ENCODE results near the gene FAM234B.
"Not testable (repeated sequence)": the region's sequence is repeated elsewhere in the genome, so short reads cannot be mapped to it uniquely, and the experiment has no call there.

The FAM234B gene

DNA sequence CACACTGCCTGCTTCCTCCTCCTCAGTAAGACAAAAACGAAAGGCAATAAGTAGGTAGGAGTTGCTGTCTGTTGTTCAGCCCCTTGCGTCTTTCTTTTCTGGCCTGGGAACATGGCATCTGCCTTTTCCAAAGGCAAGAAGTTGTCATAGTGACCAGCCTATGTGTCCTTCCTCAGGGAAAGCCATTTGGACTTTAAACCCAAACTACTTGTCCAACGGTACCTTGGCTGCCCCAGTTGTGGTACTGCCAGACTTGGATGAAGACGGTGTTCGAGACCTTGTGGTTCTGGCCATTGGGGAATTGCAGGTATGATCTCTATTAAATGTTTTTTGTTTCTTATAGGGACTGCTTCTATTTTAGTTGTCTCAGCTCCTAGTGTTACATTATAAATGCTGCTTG lies 18.5 kb downstream of the FAM234B start:
- H3K4me3 Mint-ChIP-seq: no peak overlapping the region
- no peak overlapping the region for H3K27ac Mint-ChIP-seq
- H3K4me1 Mint-ChIP-seq: peaks cover 0 to 2% of the 10 kb centered on the region in 2 donors
- H3K27me3 Mint-ChIP-seq: no peaks in the 10 kb centered on the region
- ATAC-seq (replicated peaks): no peak
- DNase-seq: no peak
- H3K36me3 Mint-ChIP-seq: peaks cover 33 to 48% of the 10 kb centered on the region in 2 donors
- no peaks in the 10 kb centered on the region for H3K9me3 Mint-ChIP-seq

- Mint-ChIP-seq H3K36me3 (peaks cover 15 to 46% of the 10 kb centered on the region in 2 donors), H3K27ac (no peak overlapping the region), H3K9me3 (no peaks in the 10 kb centered on the region), H3K4me3 (no peak overlapping the region), H3K4me1 (no peaks in the 10 kb centered on the region), H3K27me3 (no peaks in the 10 kb centered on the region)
- DNase-seq (no peak), ATAC-seq (replicated peaks) (no peak)
Measured at GRCh38 chr12:13066014-13066413, 21.8 kb downstream of the FAM234B start.

- ATAC-seq (replicated peaks) (no peak), DNase-seq (no peak)
- Mint-ChIP-seq H3K27me3 (no peaks in the 10 kb centered on the region), H3K9me3 (no peaks in the 10 kb centered on the region), H3K27ac (no peak overlapping the region), H3K36me3 (peaks cover 14 to 46% of the 10 kb centered on the region in 2 donors), H3K4me1 (no peaks in the 10 kb centered on the region), H3K4me3 (no peak overlapping the region)
Measured at GRCh38 chr12:13066459-13066858, 22.3 kb downstream of the FAM234B start.

DNA sequence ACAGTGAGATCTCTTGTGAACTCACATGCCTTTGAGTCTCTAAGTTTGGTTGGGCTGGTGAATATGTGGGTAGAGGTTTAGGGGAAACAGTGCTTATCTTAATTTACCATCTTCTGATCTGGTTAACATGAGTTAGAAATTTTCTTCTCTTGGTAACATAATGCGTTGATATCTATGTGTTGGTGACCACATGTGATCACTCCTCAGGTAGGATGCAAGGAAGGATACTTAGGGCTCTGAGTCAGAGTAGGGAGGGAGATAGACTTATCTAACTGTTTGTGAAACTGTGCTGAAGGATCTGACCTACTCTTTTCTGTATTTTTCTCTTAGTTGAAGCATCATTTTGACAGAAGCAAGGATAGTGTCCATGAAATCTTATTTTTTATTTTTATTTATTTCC lies 23.1 kb downstream of the FAM234B start:
- Mint-ChIP-seq H3K27me3 (no peaks in the 10 kb centered on the region), H3K9me3 (no peaks in the 10 kb centered on the region), H3K4me3 (no peak overlapping the region), H3K36me3 (peaks cover 11 to 41% of the 10 kb centered on the region in 2 donors), H3K4me1 (no peaks in the 10 kb centered on the region), H3K27ac (no peak overlapping the region)
- ATAC-seq (replicated peaks) (no peak), DNase-seq (no peak)

- Mint-ChIP-seq H3K4me1 (no peaks in the 10 kb centered on the region), H3K36me3 (peaks cover 24 to 50% of the 10 kb centered on the region in 2 donors), H3K4me3 (no peak overlapping the region), H3K27ac (no peak overlapping the region), H3K27me3 (no peaks in the 10 kb centered on the region), H3K9me3 (no peaks in the 10 kb centered on the region)
- ATAC-seq (replicated peaks): no peak
- DNase-seq: no peak
Measured at GRCh38 chr12:13069380-13069779, 25.2 kb downstream of the FAM234B start.

DNA sequence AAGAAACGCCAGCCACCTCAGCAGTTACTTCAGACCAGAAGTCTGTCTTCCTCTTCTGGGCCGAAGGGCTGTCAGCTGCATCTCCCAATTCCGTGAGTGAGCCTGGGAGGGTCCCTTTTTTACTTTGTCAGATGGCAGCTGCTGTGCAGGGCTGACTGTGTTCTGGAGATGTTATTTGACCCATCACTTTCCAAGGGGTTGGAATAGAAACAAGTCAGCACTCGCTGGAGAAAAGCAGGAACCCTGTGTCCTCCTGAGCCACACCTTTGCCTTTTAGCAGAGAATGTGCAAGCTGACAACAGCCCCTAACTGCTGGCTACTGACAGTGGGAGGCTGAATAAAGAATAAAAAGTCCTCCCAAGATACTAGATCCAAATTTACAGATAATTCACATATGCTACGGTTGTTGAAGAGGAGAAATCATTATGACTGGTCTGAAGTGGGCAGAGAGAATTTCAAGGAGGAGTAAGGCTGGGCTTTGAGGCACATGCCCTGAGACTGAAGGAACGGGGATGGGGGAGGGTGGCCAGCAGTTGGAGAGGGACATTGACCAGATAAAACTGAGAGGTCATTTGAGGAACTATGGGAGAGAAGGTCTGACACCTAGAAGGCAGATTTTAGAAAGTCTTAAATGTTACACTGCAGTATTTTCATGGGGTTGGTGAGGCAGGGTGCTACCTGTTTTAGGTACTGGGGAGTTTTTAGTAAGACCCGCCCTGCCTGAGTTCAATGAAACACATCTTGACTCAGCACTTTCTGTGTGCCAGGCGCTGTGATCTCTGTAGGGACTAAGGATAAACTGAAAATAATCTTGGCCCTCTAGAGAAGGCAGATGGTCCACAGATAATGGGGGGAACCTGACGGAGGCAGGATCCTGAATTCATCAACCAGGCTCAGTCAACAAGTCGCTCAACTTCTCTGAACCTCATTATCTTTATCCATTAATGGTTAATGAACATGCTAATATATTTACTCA lies 27.4 kb downstream of the FAM234B start:
- no peaks in the 10 kb centered on the region for H3K27me3 Mint-ChIP-seq
- peaks cover 25 to 62% of the 10 kb centered on the region in 2 donors for H3K36me3 Mint-ChIP-seq
- ATAC-seq (replicated peaks) (no peak), DNase-seq (no peak)
- H3K4me1 Mint-ChIP-seq: no peaks in the 10 kb centered on the region
- H3K9me3 Mint-ChIP-seq: no peaks in the 10 kb centered on the region
- H3K27ac Mint-ChIP-seq: no peak overlapping the region
- no peak overlapping the region for H3K4me3 Mint-ChIP-seq

DNA sequence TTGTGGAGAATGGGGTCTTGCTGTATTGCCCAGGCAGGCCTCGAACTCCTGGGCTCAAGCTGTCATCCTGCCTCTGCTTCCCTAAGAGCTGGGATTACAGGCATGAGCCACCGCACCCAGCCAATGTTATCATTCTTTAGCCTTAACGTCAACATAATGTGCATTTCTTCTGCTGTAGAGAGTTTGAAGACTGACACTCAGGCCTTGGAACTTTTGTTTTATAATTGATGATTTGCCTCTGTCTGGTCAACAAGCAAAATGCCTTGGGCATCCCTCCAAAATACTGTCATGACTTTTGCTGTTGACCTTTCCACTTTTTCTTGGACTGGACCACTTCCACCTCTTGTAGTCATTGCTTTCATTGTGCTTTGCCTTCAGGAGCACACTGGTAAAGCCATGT lies 29.0 kb downstream of the FAM234B start:
- Mint-ChIP-seq H3K27ac (no peak overlapping the region), H3K4me3 (no peak overlapping the region), H3K4me1 (no peaks in the 10 kb centered on the region), H3K27me3 (no peaks in the 10 kb centered on the region), H3K9me3 (no peaks in the 10 kb centered on the region), H3K36me3 (peaks cover 22 to 61% of the 10 kb centered on the region in 2 donors)
- DNase-seq (no peak), ATAC-seq (replicated peaks) (no peak)

DNA sequence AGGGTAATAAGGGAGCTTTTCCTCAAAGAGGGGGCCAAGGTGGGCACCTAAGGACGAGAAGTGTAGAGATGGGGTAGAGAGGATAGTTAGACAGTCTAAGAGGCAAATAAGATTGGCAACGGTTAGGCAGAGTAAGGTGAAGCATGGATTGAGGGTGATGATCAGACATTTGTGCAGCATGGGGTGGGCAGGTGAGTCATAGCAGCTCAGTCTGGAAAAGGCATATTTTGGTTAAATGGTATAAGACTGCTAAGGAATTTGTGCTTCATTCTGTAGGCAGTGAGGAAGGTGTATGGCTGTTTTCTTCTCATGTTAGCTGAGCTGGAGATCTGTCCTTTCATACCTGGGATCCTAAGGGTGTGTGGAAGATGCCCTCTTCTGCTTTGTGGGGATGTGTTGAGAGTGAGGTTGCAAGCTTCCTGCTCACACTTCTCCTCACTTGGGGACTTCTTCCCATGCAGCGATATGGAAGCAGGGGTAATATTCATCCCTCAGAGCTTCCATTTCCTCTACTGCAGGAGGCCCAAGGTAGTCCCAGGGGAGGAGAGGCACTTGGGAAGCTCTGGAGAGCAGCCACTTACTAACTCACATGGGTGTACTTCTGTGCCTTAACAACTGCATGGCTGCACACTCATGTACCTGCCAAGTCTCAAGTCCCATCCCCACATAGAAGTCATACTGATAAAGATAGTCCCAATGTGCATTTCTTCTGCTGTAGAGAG lies 30.4 kb downstream of the FAM234B start:
- Mint-ChIP-seq H3K27me3 (no peaks in the 10 kb centered on the region), H3K36me3 (peaks cover 25 to 50% of the 10 kb centered on the region in 2 donors), H3K27ac (no peak overlapping the region), H3K4me3 (no peak overlapping the region), H3K4me1 (no peaks in the 10 kb centered on the region), H3K9me3 (no peaks in the 10 kb centered on the region)
- ATAC-seq (replicated peaks) (no peak), DNase-seq (no peak)

DNA sequence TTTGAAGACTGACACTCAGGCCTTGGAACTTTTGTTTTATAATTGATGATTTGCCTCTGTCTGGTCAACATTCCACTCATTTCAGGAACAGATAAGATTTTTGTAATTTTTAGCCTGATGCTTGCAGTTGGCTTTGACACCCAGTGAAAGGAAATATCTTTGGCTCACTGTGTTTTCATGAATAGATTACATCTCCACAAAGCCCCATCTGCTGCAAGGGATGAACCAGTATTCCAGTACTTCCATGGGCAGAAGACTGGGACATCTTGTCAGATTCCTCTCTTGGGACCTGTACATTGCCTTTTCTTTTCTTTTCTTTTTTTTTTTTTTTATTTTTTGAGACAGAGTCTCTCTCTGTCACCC lies 30.9 kb downstream of the FAM234B start:
- H3K4me3 Mint-ChIP-seq: no peak overlapping the region
- H3K36me3 Mint-ChIP-seq: peaks cover 25 to 54% of the 10 kb centered on the region in 2 donors
- no peak for ATAC-seq (replicated peaks)
- no peak overlapping the region for H3K27ac Mint-ChIP-seq
- no peaks in the 10 kb centered on the region for H3K4me1 Mint-ChIP-seq
- no peak for DNase-seq
- H3K9me3 Mint-ChIP-seq: no peaks in the 10 kb centered on the region
- no peaks in the 10 kb centered on the region for H3K27me3 Mint-ChIP-seq

DNA sequence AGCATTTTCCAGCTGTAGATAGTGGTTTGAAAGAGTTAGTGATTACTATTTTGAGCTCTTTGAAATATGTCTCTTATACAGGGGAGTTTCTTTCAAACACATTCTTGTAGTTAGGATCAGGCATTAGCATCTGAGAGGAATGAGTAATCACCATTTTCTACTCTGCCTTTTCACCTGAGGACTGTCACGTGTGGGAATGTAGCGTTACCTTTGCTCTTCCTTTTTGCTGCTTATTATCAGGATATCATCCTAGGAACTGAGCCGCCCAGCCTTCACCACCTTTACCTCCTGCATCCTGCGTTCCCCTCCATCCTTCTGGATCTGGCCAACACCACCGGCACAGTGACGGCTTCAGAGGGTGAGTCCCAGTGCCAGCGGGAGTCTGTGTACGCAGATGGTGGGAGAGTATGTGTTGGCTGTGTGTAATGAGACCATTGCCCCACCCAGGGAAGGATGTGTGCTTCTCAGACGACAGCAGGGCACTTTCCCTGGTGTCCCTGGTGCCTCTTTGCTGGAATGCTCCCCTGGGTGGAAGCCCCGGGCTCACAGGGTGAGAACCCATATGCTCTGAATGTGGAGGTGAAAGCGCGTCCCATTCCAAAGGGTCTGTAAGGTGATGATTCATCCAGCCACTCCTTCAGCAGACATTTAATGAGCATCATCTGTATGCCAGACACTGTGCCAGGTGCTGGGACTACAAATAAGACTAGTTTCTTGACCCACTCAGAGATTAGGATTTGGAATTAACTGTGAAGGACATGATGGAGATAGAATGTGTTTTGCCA lies 31.8 kb downstream of the FAM234B start:
- Mint-ChIP-seq H3K4me3 (no peak overlapping the region), H3K36me3 (peaks cover 30 to 56% of the 10 kb centered on the region in 2 donors), H3K9me3 (no peaks in the 10 kb centered on the region), H3K27ac (no peak overlapping the region), H3K4me1 (no peaks in the 10 kb centered on the region), H3K27me3 (no peaks in the 10 kb centered on the region)
- DNase-seq: no peak
- ATAC-seq (replicated peaks): no peak

DNA sequence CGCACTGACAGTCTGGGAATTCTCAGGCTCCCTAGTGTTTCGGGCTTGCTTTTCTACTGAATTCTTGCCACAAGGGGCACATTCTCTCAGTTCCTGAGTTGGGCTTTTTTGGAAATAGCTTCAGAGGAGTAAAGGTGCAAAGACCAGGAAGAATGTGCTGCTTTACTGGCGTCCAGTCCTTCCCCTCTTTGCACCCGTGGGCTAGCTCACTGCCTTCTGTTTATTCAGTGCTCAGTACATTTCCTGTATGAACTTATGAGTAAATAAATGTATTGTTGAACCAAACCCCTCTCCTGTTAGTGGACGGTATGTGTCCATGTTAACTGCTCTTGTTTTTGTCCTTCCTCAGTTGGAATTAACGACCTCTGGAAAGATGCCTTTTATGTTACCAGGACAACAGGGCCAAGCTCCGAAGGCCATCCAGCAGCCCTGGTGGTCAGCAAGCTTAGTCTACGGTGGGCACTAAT lies 35.3 kb downstream of the FAM234B start:
- Mint-ChIP-seq H3K9me3 (no peaks in the 10 kb centered on the region), H3K27ac (no peak overlapping the region), H3K4me3 (no peak overlapping the region), H3K4me1 (peaks cover 4 to 9% of the 10 kb centered on the region in 2 donors), H3K27me3 (no peaks in the 10 kb centered on the region), H3K36me3 (peaks cover 17 to 47% of the 10 kb centered on the region in 2 donors)
- DNase-seq: no peak
- ATAC-seq (replicated peaks): no peak

GRCh38 chr12:13080266-13080665 lies 36.1 kb downstream of the FAM234B start:
- no peak for ATAC-seq (replicated peaks)
- Mint-ChIP-seq H3K36me3 (peaks cover 25 to 51% of the 10 kb centered on the region in 2 donors), H3K27ac (no peak overlapping the region), H3K4me1 (peaks cover 10 to 15% of the 10 kb centered on the region in 2 donors), H3K4me3 (no peak overlapping the region), H3K27me3 (no peaks in the 10 kb centered on the region), H3K9me3 (no peaks in the 10 kb centered on the region)
- DNase-seq: no peak

DNA sequence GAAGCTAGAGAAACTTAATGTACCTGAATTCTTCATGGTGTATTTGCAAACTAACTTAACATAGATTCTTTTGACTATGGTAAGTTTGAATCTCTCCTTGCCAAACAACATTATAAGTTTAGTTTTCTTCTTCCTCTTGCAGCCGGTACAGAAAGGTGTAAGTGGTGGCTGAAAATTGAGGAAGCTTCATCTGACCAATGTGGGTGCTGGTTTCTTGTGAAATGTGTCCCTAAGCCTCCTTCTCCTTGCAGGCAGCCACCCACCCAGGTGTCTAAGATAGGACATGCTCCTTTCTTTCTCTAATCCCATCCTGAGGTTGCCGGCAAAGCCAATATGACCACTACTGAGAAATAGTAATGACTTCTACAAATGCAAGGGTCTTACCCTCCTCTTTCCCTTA lies 38.7 kb downstream of the FAM234B start:
- ATAC-seq (replicated peaks) (no peak), DNase-seq (no peak)
- H3K36me3 Mint-ChIP-seq: peaks cover 33 to 41% of the 10 kb centered on the region in 2 donors
- H3K27me3 Mint-ChIP-seq: peaks cover 0 to 4% of the 10 kb centered on the region in 2 donors
- no peak overlapping the region for H3K27ac Mint-ChIP-seq
- H3K4me3 Mint-ChIP-seq: no peak overlapping the region
- peaks cover 16 to 33% of the 10 kb centered on the region in 2 donors for H3K4me1 Mint-ChIP-seq
- no peaks in the 10 kb centered on the region for H3K9me3 Mint-ChIP-seq

DNA sequence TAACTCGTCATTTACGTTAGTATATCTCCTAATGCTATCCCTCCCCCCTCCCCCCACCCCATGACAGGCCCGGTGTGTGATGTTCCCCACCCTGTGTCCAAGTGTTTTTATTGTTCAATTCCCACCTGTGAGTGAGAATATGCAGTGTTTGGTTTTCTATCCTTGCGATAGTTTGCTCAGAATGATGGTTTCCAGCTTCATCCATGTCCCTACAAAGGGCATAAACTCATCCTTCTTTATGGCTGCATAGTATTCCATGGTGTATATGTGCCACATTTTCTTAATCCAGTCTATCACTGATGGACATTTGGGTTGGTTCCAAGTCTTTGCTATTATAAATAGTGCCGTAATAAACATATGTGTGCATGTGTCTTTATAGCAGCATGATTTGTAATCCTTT lies 39.5 kb downstream of the FAM234B start:
- Mint-ChIP-seq H3K4me1 (peaks cover 16 to 33% of the 10 kb centered on the region in 2 donors), H3K36me3 (peaks cover 29 to 41% of the 10 kb centered on the region in 2 donors)
- not testable (repeated sequence) for DNase-seq; ATAC-seq (replicated peaks); H3K27ac Mint-ChIP-seq; H3K27me3 Mint-ChIP-seq; H3K4me3 Mint-ChIP-seq; H3K9me3 Mint-ChIP-seq
